GM20000 (cell line): ENCODE results near the gene RHOC.

Source experiments
- DNase-seq: peaks from one replicate; pipeline ENCODE4 v3.0.0; 2012; ENCODE audit warnings: low spot score
- CTCF ChIP-seq: IDR thresholded peaks from 2 replicates; pipeline ENCODE4 v1.5.1; 2012; ENCODE audit warnings: mild to moderate bottlenecking, control low read depth; ENCODE audit errors: extremely low read depth, missing control alignments

Gene RHOC

DNA sequence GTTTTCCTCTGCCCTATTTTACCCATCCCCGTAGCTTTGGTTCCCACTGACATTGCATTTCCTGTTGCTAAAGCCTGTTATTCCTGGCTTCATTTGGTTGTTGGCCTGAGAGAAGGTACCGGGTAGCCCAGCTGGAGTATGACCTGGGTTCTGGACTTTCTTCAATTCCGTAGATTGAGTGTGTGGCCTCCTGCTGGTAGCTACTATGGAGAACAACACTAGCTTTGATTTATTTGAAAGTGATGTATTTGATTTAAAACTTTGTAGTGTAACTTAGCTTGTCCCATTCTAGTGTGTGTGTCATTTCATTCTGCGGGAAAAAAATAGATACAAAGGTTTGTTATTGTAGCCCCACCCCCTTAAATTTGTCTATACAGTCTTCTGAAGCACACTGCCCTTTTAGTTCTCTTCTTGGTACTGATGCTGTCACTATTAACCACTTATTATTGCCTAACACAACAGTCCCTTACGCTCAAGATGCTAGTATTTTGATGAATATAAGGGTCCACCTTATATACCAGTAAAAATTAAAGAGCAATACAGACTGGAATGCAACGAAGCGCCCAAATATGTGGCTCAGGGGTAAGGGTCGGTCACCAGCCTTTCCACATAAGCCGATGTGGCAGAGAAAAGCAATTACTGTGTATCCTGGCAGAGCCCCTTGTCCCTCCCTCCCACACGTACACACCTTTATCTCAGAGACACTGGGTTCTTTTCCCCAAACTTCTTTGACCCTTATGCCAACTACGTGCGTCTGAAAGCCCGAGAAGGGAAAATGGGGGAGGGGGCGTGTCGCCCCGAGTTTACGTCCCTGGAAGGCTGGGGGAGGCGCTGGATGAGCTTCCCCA lies 33.1 kb downstream of the RHOC start:
- TF ChIP-seq CTCF, result no peak
- peak; percentile 25 for DNase-seq

GRCh38 chr1:112672842-112673241 lies 34.1 kb downstream of the RHOC start:
- TF ChIP-seq CTCF, result no peak
- DNase-seq, result no peak

- no peak for DNase-seq
- TF ChIP-seq CTCF, result no peak
Observed at GRCh38 chr1:112672009-112672408, 34.9 kb downstream of the RHOC start.

DNA sequence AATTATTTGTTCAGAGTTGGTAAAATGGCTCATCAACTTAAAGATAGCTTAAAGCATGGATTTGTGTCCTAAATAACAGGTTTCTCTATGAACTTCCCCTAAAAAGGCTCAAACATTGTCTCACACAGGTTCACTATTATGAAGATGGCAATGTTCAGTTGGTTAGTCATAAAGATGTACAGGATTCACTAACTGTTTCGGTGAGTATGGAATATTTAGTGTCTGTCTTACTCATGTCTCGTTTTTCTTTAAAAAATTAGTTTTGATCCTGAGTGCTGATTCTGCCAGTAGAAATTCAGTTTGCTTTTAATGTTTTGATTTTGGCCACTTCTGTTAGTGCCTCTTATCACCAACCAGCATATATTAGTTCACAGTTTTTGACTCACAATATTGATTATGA lies 40.0 kb downstream of the RHOC start:
- no peak for DNase-seq
- TF ChIP-seq CTCF, result no peak

- TF ChIP-seq CTCF, result no peak
- no peak for DNase-seq
Observed at GRCh38 chr1:112665857-112666256, 41.1 kb downstream of the RHOC start.

DNA sequence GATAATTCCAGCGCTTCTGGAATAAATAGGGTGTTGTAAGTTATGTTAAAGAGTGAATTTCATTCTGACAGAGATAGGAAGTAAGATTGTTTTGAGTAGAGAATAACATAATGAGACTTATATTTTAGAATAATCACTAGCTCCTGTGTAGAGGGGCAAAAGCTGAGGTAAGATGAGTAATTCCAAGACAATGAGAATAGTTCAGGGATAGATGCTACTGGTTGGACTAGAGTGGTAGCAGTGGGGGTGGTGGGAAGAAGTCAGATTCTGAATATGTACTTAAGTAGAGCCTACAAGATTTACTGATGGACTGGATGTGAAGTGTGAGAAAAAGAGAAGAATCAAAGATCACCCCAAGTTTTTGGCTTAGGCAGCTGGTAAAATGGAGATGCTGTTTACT lies 55.7 kb downstream of the RHOC start:
- no peak for DNase-seq
- no peak for TF ChIP-seq CTCF
